GM21360 (cell line): ENCODE data around the gene RAD50.
"Not testable (repeated sequence)": the region's sequence is repeated elsewhere in the genome, so short reads cannot be mapped to it uniquely, and the experiment has no call there.

ENCODE experiments used
- ATAC-seq: cut with Tn5 transposase; IDR thresholded peaks from one replicate; pipeline ENCODE4 v1.9.1; 2021; ENCODE audit warnings: mild to moderate bottlenecking, moderate library complexity; ENCODE audit not compliant: unreplicated experiment

Gene RAD50

GRCh38 chr5:132628814-132629213, 72.0 kb downstream of the RAD50 start:
- ATAC-seq = no peak

- ATAC-seq = peak; percentile 67
Measured at GRCh38 chr5:132629230-132629944, 72.6 kb downstream of the RAD50 start.

GRCh38 chr5:132633587-132633986, 76.8 kb downstream of the RAD50 start:
- ATAC-seq = not testable (repeated sequence)

- ATAC-seq = peak; percentile 37
Measured at GRCh38 chr5:132635873-132636272, 79.1 kb downstream of the RAD50 start.

GRCh38 chr5:132637241-132637640, 80.5 kb downstream of the RAD50 start:
- no peak for ATAC-seq

- ATAC-seq = peak; percentile 66
Measured at GRCh38 chr5:132639706-132640130, 82.9 kb downstream of the RAD50 start.

- peak; percentile 15 for ATAC-seq
Measured at GRCh38 chr5:132640613-132641012, 83.8 kb downstream of the RAD50 start.

GRCh38 chr5:132641241-132641723, 84.5 kb downstream of the RAD50 start:
- peak; percentile 44 for ATAC-seq

GRCh38 chr5:132641841-132642240, 85.1 kb downstream of the RAD50 start:
- ATAC-seq = no peak

- no peak for ATAC-seq
Measured at GRCh38 chr5:132644177-132644576, 87.4 kb downstream of the RAD50 start.

- ATAC-seq = no peak
Measured at GRCh38 chr5:132646583-132647266, 89.9 kb downstream of the RAD50 start.

GRCh38 chr5:132647473-132647872, 90.7 kb downstream of the RAD50 start:
- ATAC-seq = no peak

GRCh38 chr5:132648355-132648754, 91.6 kb downstream of the RAD50 start:
- ATAC-seq = no peak

- no peak for ATAC-seq
Measured at GRCh38 chr5:132651838-132652469, 95.2 kb downstream of the RAD50 start.

GRCh38 chr5:132653716-132654115, 96.9 kb downstream of the RAD50 start:
- no peak for ATAC-seq

GRCh38 chr5:132655821-132656773, 99.3 kb downstream of the RAD50 start:
- no peak for ATAC-seq

- no peak for ATAC-seq
Measured at GRCh38 chr5:132656774-132657355, 100.1 kb downstream of the RAD50 start.

- ATAC-seq = no peak
Measured at GRCh38 chr5:132657676-132658380, 101.1 kb downstream of the RAD50 start, which contains the start of gene IL13. Gene IL13 (plus strand): TSS chr5:132658173. CDS start chr5:132658187, 14 bp downstream.
